Colon (tissue), 2 donors: ENCODE results near the gene PROC.

ENCODE experiments used
- FAIRE-seq: peaks from 2 replicates; lab custom pipeline; 2012; peaks lifted over from hg19 to GRCh38; lab: Jason Lieb, UNC
- donor health status: control.
- donor health status: control.

PROC gene

GRCh38 chr2:127418300-127419111 lies at the start of gene PROC:
PROC (plus strand) TSS chr2:127418427; CDS start chr2:127419943, 1,516 bp downstream.
- FAIRE-seq, result no peak

GRCh38 chr2:127370010-127370409 lies 48.2 kb upstream of the PROC start:
- FAIRE-seq, result no peak

GRCh38 chr2:127371037-127371436 lies 47.2 kb upstream of the PROC start:
- FAIRE-seq, result no peak

GRCh38 chr2:127373362-127374083 lies 44.7 kb upstream of the PROC start:
- no peak for FAIRE-seq

- no peak for FAIRE-seq
These were observed 42.0 kb upstream of the PROC start for GRCh38 chr2:127376257-127376656.

- no peak for FAIRE-seq
These were observed 41.0 kb upstream of the PROC start for GRCh38 chr2:127377262-127377661.

GRCh38 chr2:127378720-127379119 lies 39.5 kb upstream of the PROC start:
- no peak for FAIRE-seq

GRCh38 chr2:127379712-127380355 lies 38.4 kb upstream of the PROC start:
- FAIRE-seq, result no peak

- FAIRE-seq, result no peak
These were observed 36.5 kb upstream of the PROC start for GRCh38 chr2:127381762-127382161.

GRCh38 chr2:127382831-127383230 lies 35.4 kb upstream of the PROC start:
- FAIRE-seq, result no peak

- FAIRE-seq, result no peak
These were observed 33.7 kb upstream of the PROC start for GRCh38 chr2:127384529-127384928.

GRCh38 chr2:127386246-127386645 lies 32.0 kb upstream of the PROC start:
- FAIRE-seq, result no peak

GRCh38 chr2:127386764-127387654 lies 31.2 kb upstream of the PROC start:
- no peak for FAIRE-seq

- no peak for FAIRE-seq
These were observed 30.4 kb upstream of the PROC start, which contains the start of gene MAP3K2 for GRCh38 chr2:127387655-127388422. MAP3K2 (minus strand) TSS chr2:127387975; CDS start chr2:127343129, 44,846 bp downstream.

- no peak for FAIRE-seq
These were observed 29.6 kb upstream of the PROC start for GRCh38 chr2:127388423-127389164.

GRCh38 chr2:127389778-127390435 lies 28.3 kb upstream of the PROC start:
- FAIRE-seq, result no peak

- no peak for FAIRE-seq
These were observed 25.9 kb upstream of the PROC start for GRCh38 chr2:127392133-127392827.

GRCh38 chr2:127392828-127393578 lies 25.2 kb upstream of the PROC start:
- no peak for FAIRE-seq
